Fibroblast of villous mesenchyme (primary cell): ENCODE results near the gene ITCH. TPM values are rescaled to one million over a fixed set of nuclear protein-coding genes. Genes with fewer than 3 reads are reported as not detected.
"Not testable (repeated sequence)": the region's sequence is repeated elsewhere in the genome, so short reads cannot be mapped to it uniquely, and the experiment has no call there.

ENCODE experiments used
- DNase-seq: peaks from one replicate; pipeline ENCODE4 v3.0.0-alpha.2; 2010; ENCODE audit warnings: low read depth
- H3K4me3 ChIP-seq: 2 replicates; pipeline ENCODE4 v1.5.1; 2011; ENCODE audit warnings: low read depth, mild to moderate bottlenecking, low read length
- total RNA-seq: library from RNA; depleted of rRNA; stranded (reverse); fragments of >200 nt; gene quantifications from 2 replicates; pipeline ENCODE4 v1.2.3, GENCODE V29; 2012
- TF ChIP-seq, protein P1 (sequence below): IDR thresholded peaks from 2 replicates; pipeline ENCODE4 v1.5.1; 2012; ENCODE audit warnings: low read depth, mild to moderate bottlenecking, low read length; ENCODE audit not compliant: insufficient read depth

The ITCH gene
- total RNA-seq, 1 donor, result 88.9 TPM

DNA sequence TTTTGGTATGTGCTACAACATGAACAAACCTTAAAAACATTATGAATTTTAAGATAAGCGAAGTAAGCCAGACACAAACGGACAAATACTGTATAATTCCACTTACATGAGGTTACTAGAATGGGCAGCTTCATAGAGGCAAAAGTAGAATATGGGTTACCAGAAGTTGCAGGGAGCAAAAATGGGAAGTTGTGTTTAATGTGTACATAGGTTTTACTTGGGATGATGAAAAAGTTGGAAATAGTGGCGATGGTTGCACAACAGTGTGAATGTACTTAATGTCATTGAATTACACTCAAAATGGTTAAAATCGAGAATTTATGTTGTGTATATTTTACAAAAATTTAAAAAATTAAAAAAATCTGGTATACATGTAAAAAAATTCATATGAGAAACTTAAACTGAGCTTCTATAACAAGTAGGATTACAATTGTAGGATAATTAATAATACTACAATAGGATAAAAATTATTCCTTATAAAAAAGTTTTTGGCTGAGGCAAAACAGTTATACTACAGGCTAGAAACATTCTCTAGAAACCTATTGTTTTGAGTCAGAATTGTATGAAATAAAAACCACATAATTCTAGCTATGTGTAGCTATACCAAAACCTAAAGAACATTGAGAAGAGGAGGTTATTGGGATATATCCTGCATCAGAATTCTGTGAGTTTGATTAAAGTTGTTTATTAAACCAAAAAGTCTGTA lies 128.3 kb downstream of the ITCH start:
- H3K4me3 ChIP-seq, result no peak overlapping the region
- TF ChIP-seq, protein P1, sequence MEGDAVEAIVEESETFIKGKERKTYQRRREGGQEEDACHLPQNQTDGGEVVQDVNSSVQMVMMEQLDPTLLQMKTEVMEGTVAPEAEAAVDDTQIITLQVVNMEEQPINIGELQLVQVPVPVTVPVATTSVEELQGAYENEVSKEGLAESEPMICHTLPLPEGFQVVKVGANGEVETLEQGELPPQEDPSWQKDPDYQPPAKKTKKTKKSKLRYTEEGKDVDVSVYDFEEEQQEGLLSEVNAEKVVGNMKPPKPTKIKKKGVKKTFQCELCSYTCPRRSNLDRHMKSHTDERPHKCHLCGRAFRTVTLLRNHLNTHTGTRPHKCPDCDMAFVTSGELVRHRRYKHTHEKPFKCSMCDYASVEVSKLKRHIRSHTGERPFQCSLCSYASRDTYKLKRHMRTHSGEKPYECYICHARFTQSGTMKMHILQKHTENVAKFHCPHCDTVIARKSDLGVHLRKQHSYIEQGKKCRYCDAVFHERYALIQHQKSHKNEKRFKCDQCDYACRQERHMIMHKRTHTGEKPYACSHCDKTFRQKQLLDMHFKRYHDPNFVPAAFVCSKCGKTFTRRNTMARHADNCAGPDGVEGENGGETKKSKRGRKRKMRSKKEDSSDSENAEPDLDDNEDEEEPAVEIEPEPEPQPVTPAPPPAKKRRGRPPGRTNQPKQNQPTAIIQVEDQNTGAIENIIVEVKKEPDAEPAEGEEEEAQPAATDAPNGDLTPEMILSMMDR, result no peak
- no peak for DNase-seq

DNA sequence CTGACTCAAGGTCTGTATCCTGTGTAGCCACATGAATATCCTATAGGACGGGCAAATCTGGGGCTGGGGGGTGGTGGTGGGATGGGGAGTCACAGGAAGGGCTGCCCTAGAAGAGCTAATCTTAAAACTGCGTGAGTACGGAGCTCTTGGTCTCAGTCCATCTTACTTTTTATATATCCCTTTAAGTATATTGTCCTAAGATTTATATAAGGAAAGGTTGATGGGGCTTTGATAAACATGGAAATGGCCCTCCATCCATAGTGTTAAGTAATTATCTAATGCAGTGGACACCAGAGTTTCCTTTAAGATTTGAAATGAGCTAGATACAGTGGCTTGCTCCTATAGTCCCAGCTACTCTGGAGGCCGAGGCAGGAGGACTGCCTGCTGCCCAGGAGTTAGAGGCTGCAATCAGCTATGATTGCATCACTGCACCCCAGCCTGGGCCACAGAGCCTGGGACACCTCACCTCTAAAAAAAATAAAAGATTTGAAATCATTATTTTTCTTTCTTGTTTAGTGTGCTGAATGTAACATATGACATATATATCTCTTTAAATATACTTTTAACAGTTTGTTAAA lies 128.9 kb downstream of the ITCH start:
- TF ChIP-seq, protein P1, result no peak
- H3K4me3 ChIP-seq, result no peak overlapping the region
- no peak for DNase-seq

DNA sequence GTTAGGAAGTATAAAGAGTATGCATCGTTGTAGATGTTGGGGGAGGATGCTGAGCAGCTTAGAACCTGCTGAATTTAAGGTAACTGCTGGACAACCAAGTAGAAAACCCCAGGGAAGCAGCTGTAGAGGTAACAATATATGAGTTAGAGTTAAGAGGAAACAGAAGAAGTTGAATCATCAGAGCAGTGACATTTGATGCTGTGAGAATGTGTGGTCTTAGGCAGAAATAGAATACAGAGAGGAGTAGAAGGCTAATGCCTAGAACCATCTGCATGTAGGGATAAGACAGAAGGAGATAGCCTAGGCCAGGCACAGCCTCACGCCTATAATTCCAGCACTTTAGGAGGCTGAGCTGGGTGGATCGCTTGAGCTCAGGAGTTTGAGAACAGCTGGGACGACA lies 130.6 kb downstream of the ITCH start:
- DNase-seq, result no peak
- H3K4me3 ChIP-seq, result no peak overlapping the region
- TF ChIP-seq, protein P1, result no peak

DNA sequence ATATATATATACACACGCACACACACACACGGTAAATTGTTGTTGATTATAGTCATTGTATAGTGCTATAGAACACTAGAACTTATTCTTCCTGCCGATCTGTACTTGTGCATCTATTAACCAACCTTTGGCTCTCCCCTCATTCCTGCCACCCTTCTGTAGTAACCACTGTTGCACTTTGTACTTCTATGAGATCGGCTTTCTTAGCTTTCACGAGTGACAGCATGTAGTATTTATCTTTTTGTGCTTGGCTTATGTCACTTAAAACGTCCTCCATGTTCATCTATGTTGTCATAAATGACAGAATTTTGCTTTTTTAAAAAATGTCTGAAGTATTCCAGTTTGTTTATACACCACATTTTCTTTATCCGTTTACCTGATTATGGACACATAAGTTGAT lies 132.2 kb downstream of the ITCH start:
- TF ChIP-seq, protein P1, result no peak
- no peak overlapping the region for H3K4me3 ChIP-seq
- no peak for DNase-seq

DNA sequence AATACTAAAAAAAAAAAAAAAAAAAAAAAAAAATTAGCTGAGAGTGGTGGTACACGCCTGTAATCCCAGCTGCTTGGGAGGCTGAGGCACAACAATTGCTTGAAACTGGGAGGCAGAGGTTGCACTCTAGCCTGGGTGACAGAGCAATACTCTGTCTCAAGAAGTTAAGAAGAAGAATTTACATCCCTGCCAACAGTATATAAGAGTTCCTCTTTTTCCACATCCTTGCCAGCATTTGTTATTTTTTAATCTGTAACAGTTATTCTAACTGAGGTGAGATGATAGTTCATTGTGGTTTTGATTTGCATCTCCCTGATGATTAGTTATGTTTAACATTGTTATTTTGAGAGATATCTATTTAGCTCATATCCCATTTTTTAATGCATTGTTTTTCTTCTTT lies 132.8 kb downstream of the ITCH start:
- TF ChIP-seq, protein P1, result no peak
- H3K4me3 ChIP-seq, result no peak overlapping the region

DNA sequence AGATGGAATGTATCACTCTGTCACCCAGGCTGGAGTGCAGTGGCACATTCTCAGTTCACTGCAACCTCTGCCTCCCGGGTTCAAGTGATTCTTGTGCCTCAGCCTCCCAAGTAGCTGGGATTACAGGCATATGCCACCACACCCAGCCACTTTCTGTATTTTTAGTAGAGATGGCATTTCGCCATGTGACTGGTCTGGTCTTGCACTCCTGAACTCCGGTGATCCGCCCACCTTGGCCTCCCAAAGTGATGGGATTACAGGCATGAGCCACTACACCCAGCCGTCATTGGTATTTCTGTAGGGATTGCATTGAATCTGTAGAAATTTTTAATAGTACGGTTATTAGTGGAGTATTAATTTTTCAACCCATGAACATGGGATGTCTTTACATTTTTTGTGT lies 134.5 kb downstream of the ITCH start:
- DNase-seq, H3K4me3 ChIP-seq: not testable (repeated sequence)

More for the DNA sequence above, 132.8 kb downstream of the ITCH start:
- DNase-seq, result no peak

DNA sequence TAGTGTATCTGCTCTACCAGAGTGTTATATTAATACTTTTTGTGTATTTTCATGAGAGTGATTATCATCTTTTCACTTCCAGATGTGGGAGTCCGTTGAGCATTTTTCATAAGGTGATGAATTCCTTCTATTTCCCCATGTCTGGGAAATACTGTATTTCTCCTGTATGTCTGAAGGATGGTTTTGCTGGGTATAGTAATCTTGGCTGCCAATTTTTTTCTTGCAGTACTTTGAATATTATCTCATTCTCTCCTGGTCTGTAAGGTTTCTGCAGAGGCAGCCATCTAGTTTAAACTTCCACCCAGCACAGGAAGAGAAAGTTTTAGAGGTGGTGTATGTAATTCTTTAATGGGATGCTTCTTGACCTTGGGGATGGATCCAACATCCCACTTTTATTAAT lies 137.8 kb downstream of the ITCH start:
- no peak overlapping the region for H3K4me3 ChIP-seq
- DNase-seq, result no peak
- TF ChIP-seq, protein P1, result no peak
